HG03045 (cell line): Measurements from ENCODE around the gene CHMP3.
"Not testable (repeated sequence)": the region's sequence is repeated elsewhere in the genome, so short reads cannot be mapped to it uniquely, and the experiment has no call there.

Source experiments
- ATAC-seq: cut with Tn5 transposase; IDR thresholded peaks from one replicate; pipeline ENCODE4 v1.9.1; 2021; ENCODE audit warnings: mild to moderate bottlenecking, moderate library complexity; ENCODE audit not compliant: unreplicated experiment

Gene CHMP3

DNA sequence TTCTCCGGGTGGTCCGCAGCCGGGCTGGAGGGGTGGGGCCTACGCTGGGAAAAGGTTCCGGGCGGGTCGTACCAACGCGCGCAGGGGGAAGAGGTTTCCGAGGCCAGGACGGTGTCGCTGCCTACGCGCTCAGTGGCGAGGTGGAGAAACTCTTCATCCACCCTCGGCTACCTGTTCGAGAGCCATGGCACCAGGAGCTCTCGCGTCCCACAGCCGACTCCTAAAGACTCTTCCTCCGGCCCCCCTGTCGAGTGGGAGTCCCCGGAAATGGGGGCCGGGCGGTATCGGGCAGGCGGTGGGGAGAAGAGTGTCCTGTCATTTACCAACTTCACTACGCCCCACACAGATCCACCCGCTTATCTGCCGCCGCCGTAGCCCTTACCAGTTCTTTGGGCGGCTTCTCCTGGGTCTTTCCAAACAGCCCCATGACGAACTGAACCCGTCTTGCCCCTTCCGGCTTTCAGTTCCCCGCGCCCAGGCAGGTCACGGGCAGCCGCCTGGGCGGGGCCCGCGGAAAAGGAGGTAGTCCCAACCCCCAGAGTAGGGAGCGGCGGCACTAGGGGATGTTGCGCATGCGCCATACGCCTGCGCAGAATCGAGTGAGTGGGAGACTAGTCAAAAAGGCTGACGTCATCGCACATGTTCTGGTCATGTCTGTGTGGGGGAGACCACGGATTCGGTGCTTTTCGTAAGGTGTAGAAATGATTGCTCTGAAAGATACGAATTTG lies at the start of gene CHMP3:
Gene CHMP3 (minus strand): TSS at position 522 of the 728 bp plus-strand sequence. CDS start 95 bp downstream, at position 427.
- peak; percentile 89 for ATAC-seq

DNA sequence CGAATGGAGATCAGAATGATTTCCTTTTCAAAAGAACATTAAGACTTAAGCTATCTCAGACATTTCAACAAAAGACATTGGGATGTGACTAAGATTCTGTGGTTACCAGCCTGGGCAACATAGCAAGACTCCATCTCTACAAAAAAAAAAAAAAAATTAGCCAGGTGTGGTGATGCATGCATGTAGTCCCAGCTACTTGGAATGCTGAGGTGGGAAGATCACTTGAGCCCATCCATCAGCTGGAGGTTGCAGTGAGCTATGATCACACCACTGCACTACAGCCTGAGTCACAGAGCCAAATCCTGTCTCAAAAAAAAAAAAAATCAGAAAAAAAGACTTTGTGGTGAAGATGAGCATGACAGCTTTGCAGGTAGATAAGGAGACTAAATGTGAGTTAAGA lies 47.6 kb upstream of the CHMP3 start:
- no peak for ATAC-seq

DNA sequence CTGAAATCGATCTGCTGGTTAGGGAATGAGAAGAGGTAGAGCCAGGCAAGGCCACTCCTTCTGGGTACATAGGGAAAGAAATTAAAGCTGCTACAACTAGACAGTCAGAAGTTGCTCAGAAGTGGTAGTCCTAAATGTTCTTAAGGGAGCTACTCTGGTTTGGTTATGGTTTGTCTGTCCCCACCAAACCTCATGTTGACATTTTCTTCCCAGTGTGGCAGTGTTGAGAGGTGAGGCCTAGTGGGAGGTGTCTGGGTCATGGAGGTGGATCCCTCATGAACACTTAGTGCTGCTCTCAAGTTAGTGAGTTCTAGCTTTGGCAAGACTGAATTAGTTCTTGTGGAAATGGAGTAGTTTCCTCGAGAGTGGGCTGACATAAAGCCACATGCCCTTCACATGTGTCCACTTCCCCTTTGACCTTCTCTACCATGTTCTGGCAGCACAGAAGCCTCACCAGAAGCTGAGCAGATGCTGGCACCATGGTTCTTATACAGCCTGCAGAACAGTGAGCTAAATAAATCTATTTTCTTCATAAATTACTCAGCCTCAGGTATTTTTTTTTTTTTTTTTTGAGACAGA lies 45.7 kb upstream of the CHMP3 start:
- ATAC-seq = no peak

DNA sequence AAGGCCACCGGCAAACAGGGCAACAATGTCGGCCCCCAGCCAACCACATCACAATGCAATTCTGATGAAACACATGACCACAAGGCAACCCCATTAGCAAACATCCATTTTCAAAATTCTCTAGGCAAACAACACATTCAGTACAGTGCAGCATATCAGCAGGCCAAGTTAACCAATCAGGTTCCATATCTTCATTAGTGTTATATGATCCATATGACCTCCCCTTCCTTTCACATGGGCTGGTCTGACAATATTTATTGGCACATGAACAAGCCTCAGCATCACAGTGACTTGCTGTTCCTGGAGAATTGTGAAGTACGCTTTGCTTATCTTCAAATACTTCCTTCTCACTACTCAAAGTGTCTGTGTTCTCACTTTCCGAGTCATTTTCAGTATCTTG lies 40.7 kb upstream of the CHMP3 start:
- no peak for ATAC-seq

DNA sequence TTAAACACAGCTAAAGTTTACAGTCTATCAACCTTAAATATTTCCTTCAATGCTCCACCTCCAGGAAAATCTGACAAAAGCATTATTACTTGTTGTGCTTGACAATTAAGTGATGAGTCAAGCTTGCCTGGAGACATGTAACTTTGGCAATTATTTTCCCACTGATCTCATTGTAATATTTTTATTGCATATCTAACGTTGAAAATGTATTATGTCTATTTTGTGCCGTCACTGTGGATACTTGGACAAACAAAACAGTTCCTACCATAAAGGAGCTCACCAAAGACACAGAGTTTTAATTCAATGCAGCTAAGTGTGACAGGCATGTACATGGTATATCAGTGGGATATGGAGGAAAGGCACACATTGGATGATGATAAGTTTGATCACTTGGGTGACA lies 35.7 kb upstream of the CHMP3 start:
- no peak for ATAC-seq

DNA sequence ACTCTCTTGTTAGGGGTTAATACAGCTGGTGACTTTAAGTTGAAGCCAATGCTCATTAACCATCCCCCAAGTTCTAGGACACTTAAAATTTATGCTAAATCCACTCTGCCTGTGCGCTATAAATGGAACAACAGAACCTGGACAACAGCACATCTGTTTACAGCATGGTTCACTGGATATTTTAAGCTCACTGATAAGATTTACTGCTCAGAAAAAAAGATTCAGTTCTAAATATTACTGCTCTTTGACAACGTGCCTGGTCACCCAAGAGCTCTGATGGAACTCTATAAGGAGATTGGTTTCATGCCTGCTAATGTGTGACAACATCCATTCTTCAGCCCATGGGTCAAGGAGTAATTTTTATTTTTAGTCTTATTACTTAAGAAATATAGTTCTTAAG lies 32.9 kb upstream of the CHMP3 start:
- no peak for ATAC-seq

DNA sequence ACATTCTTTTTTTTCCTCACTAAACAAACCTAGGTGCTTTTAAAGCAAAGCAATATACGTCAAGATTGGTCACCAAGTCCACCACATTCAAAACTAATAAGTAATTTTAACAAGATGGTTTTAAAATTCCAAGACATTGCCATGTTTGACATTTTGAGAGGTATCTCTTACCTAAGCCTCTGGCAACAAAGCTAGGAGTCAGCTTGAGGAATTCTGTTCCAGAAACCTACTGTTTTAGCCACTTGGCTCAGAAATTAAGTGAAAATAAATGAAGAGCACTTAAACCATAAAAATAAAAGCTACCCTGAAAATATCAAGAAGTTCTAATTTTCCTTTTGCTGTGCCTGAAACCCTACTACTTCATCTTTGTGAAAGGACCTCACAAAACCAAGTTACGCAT lies 30.0 kb upstream of the CHMP3 start:
- ATAC-seq = no peak

DNA sequence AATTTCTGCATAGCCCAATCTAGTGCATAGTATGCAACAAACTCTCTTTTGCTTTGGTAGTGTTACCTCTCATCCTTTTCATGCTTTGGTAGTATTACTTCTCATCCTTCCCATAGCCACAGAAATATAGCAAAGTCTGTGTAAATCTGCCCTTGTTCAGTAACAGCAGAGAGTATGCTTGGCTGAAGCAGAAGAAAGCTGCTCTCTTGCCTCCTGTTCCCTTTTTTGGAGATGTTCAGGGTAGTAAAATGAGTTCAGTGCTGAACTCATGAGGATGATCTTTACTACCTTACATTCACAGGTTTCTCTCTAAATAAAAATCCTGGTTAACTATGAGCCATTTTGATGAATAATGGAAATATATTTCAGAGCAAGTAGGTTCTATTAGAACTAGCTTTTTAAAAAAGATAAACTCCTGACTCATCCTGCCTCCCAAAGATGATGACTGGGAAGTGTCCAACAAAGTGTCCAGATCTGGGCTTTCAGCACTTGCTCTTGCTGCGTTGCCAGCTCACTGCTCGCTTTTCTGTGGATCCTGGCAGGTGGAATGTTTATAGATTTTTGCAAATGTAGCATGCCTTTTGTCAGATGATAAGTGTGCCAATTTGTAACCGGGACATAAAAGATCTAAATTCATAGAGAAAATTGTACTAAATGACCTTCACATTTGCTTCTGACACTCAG lies 29.4 kb upstream of the CHMP3 start:
- no peak for ATAC-seq

DNA sequence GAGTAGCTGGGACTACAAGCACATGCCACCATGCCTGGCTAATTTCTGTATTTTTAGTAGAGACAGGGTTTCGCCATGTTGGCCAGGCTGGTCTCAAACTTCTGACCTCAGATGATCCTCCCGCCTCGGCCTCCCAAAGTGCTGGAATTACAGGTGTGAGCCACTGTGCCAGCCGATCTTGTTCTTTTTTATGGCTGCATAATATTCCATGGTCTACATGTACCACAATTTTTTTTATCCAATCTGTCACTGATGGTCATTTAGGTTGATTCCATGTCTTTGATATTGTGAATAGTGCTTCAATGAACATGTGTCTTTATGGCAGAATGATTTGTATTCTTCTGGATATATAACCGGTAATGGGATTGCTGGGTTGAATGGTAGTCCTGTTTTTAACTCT lies 26.5 kb upstream of the CHMP3 start:
- not testable (repeated sequence) for ATAC-seq

DNA sequence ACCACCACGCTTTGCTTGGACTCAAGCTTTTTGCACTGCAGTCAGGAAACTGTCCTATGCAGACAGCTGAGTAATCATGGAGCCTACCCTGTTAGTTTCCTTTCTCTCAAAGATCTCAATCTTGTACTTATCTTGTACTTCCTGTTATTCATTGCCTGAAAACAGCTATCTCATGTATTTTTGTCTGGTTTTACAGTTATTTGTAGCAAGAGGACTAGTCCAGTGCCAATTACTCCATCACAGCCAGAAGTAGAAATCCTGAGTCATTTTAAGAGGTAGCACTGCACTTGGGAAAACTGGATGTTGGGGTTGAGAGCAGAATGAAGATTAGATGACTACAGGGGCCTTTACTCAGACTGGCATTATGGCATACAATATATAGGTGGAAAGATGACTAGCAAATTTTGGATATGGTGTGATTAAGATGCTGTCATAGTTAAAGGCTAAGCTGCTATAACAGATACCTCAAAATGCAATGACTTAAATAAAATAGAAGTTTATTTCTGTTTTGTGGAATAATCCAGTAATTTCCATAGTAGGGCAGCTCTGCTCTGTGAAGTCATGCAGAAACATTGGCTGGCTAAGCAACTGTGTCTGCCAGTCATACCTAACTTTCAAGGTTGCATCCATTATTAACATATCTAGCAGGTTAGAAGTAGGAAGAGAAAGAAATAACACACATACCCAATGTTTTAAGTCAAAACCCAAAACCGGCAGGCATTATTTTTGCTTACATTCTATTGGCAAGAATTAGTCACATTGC lies 21.1 kb upstream of the CHMP3 start:
- ATAC-seq = no peak

DNA sequence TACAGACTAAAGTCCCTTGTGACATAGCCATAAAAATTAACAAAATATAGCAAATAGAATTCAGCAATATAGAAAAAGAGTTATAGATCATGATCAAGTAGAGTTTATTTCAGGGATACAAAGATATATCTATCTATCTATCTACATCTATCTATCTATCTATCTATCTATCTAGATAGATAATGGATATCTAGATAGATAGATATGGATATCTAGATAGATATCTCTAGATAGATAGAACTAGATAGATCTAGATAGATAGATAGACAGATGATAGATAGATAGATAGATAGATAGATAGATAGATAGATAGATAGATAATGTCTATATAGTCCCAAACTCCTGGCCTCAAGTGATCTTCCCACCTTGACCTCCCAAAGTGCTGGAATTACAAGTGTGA lies 17.3 kb upstream of the CHMP3 start:
- no peak for ATAC-seq

DNA sequence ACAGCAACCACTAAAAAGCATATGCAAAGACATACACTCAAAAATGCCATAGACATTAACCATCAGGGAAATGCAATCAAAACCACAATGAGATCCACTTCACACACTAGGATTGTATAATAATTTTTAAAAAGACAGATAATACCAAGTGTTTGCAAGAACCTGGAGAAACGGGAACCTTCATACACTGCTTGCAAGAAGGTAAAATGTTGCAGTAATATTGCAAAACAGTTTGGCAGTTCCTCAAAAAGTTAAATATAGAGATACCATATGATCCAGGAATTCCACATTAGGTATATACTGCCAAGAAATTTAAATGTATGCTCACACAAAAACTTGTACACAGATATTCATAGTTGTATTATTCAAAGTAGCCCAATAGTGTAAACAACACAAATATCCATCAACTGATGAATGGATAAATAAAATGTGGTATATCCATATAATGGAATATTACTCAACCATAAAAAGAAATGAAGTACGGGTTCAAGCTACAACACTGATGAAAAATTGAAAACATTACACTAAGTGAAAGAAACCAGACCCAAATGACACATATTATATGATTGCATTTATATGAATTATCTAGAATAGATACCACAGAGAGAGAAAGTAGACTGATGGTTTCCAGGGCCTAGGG lies 14.7 kb upstream of the CHMP3 start:
- ATAC-seq = no peak

DNA sequence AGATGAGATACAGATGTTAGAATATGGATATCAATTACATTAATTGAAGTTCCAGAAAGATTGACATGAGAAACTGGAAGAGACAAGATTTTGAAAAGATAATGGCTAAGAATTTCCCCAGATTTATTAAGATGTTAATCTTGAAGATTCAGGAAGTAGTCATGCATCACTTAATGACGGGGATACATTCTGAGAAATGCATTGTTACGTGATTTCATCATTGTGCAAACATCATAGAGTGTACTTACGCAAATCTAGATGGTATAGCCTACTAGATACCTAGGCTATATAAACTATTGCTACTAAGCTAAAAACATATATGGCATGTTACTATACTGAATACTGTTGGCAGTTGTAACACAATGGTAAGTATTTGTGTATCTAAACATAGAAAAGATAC lies 6.8 kb upstream of the CHMP3 start:
- ATAC-seq = no peak

DNA sequence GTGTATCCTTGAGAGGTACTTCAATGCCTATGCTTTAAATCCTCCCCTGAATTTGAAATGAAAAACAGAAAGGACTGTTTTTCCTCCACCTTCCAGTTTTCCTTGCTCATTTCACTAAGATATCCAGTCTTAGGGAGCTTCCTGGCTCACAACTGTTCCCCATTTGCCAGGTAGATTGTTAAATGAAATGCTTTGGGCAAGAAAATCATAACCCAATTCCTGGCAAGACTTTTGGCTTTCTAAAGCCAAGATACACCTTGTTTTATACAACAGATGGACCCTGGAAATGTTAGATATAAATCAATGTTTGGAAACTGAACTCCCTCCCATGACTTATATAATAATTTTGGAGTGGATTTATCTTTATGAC lies 3.6 kb upstream of the CHMP3 start:
- no peak for ATAC-seq

DNA sequence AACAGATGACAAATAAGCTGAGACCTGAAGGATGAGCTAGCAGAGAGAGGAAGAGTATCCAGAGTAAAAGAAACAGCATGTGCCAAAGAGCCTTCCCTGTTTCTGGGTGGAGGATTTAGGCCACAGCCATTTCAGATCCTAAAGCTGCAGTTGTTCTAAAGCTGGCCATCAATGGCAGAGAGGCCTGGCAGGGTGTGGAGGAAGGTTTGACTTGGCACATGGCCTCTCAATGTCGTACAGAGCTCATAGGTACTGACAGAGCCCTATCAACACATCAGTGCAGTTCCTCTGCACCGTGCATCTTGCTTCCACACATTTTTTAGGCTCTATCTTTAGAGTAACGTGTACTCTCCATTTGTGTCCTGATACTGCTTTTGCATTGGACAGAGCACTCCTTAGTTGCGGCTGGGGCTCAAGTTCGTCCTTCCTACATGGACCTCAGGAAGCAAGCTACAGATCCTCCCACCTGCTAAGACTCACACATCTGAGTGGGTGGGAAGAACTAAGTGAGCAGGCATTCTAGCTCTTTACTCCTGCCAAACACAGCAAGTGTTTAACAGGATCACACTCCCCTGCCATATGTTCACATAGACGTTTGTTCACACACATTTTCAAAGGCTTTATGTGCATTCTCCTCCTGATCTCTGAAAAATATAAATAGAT lies 3.0 kb upstream of the CHMP3 start:
- no peak for ATAC-seq

DNA sequence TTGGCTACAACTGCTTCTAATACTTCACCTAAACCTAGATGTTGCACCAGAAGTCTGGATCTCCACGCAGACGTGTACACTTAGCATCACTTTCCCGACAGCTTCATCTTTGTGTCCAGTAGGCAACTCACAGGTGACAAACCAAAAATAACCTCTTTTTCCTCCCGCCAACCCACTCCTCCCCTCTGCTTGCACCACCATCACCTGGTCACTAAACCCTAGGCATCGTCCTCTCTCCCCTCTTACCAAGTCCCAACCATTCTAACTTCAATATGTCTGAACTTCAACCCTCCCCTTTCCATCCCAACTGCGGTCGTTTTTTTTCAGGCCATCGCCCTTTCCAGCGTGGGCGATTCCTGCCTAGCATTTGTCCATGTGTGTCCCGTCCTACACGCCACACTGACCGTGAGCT lies 413 bp upstream of the CHMP3 start:
- ATAC-seq = no peak

DNA sequence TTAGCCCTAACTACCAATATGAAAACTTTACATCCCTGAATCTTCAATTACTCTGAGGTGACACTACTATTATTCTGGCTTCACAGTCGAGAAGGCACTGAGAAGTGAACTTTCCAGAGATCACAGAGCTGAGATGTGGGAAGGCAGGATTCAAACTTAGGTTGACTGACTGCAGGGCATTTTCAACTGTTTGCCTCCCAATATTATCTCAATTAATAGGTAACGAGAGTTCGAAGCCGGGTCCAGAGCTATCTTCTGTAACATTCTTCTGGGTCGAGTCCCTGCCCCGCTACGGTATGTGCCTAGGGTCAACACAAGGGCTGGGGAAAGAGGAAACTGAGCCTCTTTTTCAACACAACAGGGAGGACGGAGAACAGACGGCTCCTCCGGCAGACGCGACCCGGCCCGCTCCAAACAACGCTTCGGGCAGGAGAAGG lies 740 bp downstream of the CHMP3 start:
- ATAC-seq = no peak

DNA sequence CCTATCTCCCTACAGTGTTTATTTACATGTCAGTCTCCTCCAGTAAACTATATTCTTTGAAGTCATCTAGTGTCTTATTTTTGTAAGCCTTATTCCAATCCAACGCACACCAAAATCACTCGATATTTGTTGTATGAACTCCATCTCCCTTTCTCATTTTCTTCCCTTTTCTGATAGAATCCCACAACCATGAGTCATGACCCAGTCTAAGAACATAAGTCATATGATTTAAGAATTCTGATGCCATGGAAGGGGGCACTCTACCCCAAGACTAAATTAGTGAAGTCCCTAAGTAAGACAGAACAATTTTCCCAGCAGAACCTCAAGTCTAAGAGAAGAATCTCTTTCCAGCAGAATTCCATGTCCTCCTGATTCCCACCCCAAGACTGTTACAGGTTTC lies 5.4 kb downstream of the CHMP3 start:
- no peak for ATAC-seq

DNA sequence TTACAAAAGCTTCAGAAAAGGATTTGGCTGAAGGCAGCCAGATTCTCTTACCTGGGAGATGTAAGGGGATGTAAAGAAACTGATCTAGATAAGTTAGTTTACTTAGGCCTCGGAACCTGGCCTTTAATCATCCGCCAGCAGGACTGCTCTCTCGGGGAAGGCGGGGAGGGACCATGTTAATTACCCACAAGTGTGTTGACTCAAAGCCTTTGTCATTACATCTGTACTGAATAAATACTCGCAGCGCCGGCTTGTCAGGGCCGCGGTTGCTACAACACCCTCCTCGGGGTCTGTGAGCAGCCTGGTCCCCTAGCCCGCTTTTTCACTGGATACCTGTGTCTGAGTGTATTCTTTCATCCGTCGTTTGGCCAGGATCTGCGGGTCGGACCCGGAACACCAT lies 6.7 kb downstream of the CHMP3 start:
- ATAC-seq = no peak

DNA sequence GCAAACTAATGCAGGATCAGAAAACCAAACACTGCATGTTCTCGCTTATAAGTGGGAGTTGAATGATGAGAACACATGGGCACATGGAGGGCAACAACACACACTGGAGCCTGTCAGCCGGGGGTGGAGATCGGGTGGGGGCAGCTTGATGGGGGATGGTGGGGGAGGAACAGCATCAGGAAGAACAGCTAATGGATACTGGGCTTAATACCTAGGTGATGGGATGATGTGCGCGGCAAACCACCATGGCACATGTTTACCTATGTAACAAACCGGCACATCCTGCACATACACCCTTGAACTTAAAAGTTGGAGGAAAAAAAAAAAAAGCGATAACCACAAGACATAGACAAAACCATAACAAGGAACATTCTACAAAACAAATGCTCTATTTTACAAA lies 10.4 kb downstream of the CHMP3 start:
- no peak for ATAC-seq
